ENCODE results near the gene HCN1. TPM values are rescaled to one million over a fixed set of nuclear protein-coding genes. Genes with fewer than 3 reads are reported as not detected.
"Not testable (repeated sequence)": the region's sequence is repeated elsewhere in the genome, so short reads cannot be mapped to it uniquely, and the experiment has no call there.

Gene HCN1
- total RNA-seq, 4 donors from 2014 or later: 0.16 TPM; not detected in 3

DNA sequence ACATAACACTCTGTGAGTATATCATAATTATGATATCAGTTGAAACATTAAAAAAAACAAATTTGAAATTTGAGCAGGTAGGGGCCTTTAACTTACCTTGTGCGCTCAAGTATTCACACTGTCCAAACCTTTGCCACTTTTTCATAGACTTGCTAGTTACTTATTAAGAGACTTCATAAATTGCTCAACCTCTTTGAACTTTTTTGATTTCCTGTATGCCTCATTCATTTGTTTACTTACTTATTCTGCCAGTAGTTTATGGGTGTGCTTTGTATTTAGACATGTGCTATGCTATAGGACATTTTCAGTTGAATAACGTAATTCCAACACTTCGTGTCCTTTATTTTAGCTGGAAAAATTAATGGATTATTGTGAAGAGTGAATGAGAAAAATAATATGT is 204.8 kb downstream of the HCN1 start:
- in situ Hi-C loops (cut with MboI; ENCODE audit: low pct_ligation_motif_present in 1 of 4, low pct_unique_long_range_greater_than_20kb in 1 of 4, low sequenced_read_pairs in 3 of 4): no loop called here
- Histone ChIP-seq H3K27me3 (no peaks in the 10 kb centered on the region), H3K36me3 (no peaks in the 10 kb centered on the region), H3K9me3 (no peaks in the 10 kb centered on the region), H3K27ac (no peak overlapping the region), H3K4me1 (peaks cover 0 to 6% (median 0%) of the 10 kb centered on the region in 4 donors), H3K4me3 (no peak overlapping the region)
- intact Hi-C loops (cut with DNase I; ENCODE audit: low total_unique reads): no loop called here
- DNase-seq: no peak
- 49 to 55% methylated on average over 3 of the region's 3 CpGs for WGBS, 2 donors (ENCODE audit: low coverage in 1 of 2)
- no peak for TF ChIP-seq POLR2A (IDR thresholded peaks at IDR 0.05)
- TF ChIP-seq POLR2AphosphoS5 (IDR thresholded peaks at IDR 0.05): no peak
- TF ChIP-seq EP300 (IDR thresholded peaks at IDR 0.05; ENCODE audit: low read depth): no peak
- TF ChIP-seq, protein P1, sequence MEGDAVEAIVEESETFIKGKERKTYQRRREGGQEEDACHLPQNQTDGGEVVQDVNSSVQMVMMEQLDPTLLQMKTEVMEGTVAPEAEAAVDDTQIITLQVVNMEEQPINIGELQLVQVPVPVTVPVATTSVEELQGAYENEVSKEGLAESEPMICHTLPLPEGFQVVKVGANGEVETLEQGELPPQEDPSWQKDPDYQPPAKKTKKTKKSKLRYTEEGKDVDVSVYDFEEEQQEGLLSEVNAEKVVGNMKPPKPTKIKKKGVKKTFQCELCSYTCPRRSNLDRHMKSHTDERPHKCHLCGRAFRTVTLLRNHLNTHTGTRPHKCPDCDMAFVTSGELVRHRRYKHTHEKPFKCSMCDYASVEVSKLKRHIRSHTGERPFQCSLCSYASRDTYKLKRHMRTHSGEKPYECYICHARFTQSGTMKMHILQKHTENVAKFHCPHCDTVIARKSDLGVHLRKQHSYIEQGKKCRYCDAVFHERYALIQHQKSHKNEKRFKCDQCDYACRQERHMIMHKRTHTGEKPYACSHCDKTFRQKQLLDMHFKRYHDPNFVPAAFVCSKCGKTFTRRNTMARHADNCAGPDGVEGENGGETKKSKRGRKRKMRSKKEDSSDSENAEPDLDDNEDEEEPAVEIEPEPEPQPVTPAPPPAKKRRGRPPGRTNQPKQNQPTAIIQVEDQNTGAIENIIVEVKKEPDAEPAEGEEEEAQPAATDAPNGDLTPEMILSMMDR (IDR thresholded peaks at IDR 0.05): no peak

DNA sequence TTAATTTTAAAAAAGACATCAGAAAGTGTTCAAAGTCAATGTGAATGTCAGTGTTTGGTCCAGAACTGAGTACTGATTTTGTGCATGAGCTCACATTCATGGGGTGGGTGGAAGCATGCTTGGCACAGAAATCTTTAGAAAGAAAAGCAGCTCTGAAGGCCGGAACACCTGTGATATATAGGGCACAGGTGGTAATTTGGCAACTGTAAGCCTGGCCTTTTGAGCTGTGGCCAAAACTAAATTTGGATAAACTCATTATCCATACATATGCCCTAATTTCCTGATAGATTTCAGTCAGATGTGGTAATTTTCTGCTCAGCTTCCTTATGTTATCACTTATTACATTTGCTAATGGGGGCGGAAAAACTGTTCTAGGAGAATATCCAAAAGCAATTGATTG is 211.4 kb downstream of the HCN1 start:
- H3K4me1 ChIP-seq: no peaks in the 10 kb centered on the region
- intact Hi-C loops (cut with DNase I; ENCODE audit: low total_unique reads): no loop called here
- DNase-seq: no peak

DNA sequence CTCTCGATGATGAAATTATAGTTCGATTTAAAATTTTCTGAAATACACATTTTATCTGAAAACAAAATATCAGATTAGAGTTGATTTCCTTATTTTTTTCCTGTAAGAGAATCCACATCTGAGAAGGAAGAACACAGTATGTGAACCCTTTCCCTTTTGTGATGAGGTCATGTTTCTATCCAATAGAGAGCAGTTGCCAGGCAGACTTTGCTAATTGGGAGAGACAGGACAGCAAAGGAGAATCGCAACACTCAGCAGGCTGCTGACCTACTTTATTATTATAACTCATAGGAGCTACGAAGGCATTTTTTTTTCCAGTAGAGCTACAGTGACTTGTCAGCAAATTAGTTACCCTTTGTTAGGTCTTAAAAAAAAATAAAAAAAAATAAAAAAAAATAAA is 242.1 kb downstream of the HCN1 start:
- no peaks in the 10 kb centered on the region for H3K36me3 ChIP-seq
- H3K27ac ChIP-seq: no peak overlapping the region
- intact Hi-C loops (cut with DNase I; ENCODE audit: low total_unique reads) (no loop called here), in situ Hi-C loops (cut with MboI; ENCODE audit: low pct_ligation_motif_present in 1 of 4, low pct_unique_long_range_greater_than_20kb in 1 of 4, low sequenced_read_pairs in 3 of 4) (no loop called here)
- H3K9me3 ChIP-seq: no peaks in the 10 kb centered on the region
- WGBS, 2 donors (ENCODE audit: low coverage in 1 of 2): 47 to 59% methylated on average over 4 of the region's 4 CpGs
- H3K27me3 ChIP-seq: no peaks in the 10 kb centered on the region
- H3K4me1 ChIP-seq: no peaks in the 10 kb centered on the region
- H3K4me3 ChIP-seq: no peak overlapping the region
- DNase-seq: no peak
- TF ChIP-seq, protein P1 (IDR thresholded peaks at IDR 0.05): no peak
- TF ChIP-seq POLR2A (IDR thresholded peaks at IDR 0.05) (no peak), EP300 (IDR thresholded peaks at IDR 0.05; ENCODE audit: low read depth) (no peak), POLR2AphosphoS5 (IDR thresholded peaks at IDR 0.05) (no peak)

More for the DNA sequence above, 211.4 kb downstream of the HCN1 start:
- Histone ChIP-seq H3K27ac (no peak overlapping the region), H3K9me3 (no peaks in the 10 kb centered on the region), H3K36me3 (no peaks in the 10 kb centered on the region), H3K27me3 (no peaks in the 10 kb centered on the region), H3K4me3 (no peak overlapping the region)
- TF ChIP-seq, protein P1 (IDR thresholded peaks at IDR 0.05): no peak
- TF ChIP-seq POLR2A (IDR thresholded peaks at IDR 0.05) (no peak), POLR2AphosphoS5 (IDR thresholded peaks at IDR 0.05) (no peak), EP300 (IDR thresholded peaks at IDR 0.05; ENCODE audit: low read depth) (no peak)
- in situ Hi-C loops (cut with MboI; ENCODE audit: low pct_ligation_motif_present in 1 of 4, low pct_unique_long_range_greater_than_20kb in 1 of 4, low sequenced_read_pairs in 3 of 4): no loop called here
- WGBS, 2 donors (ENCODE audit: low coverage in 1 of 2): 52 to 66% methylated on average over 2 of the region's 2 CpGs

DNA sequence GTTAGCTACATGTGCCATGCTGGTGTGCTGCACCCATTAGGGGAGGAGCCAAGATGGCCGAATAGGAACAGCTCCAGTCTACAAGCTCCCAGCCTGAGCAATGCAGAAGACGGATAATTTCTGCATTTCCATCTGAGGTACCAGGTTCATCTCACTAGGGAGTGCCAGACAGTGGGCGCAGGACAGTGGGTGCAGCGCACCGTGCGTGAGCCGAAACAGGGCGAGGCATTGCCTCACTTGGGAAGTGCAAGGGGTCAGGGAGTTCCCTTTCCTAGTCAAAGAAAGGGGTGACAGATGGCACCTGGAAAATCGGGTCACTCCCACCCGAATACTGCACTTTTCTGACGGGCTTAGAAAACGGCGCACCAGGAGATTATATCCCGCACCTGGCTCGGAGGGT is 251.3 kb downstream of the HCN1 start:
- H3K9me3 ChIP-seq; H3K27ac ChIP-seq; intact Hi-C loops (cut with DNase I; ENCODE audit: low total_unique reads); in situ Hi-C loops (cut with MboI; ENCODE audit: low pct_ligation_motif_present in 1 of 4, low pct_unique_long_range_greater_than_20kb in 1 of 4, low sequenced_read_pairs in 3 of 4); DNase-seq; H3K27me3 ChIP-seq; H3K4me3 ChIP-seq; H3K36me3 ChIP-seq; H3K4me1 ChIP-seq: not testable (repeated sequence)
- 93% methylated on average over 15 of the region's 15 CpGs; no CpG with 5 or more reads in 1 of the 2 donors for WGBS, 2 donors (ENCODE audit: low coverage in 1 of 2)

DNA sequence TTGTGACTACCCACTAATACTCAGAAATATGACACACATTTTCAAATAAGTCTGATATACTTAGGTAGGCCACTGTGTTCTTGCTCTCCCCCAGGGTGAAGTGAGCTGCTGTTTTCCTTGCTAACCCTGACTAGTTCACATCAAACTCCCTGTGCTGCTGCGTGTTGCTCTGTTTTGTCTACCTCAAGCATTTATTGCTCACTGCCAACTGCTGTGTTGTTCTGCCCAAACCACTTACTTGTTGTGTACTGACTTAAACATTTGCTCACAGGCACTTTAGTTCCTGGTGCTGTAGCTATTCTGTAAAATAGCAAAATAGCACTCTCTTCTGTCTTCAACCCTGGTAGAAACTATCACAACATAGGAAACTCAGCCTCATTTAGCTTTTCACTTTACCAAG is 255.7 kb downstream of the HCN1 start:
- 0 to 32% methylated on average over 1 of the region's 1 CpG for WGBS, 2 donors (ENCODE audit: low coverage in 1 of 2)
- no peak for DNase-seq
- TF ChIP-seq EP300 (IDR thresholded peaks at IDR 0.05; ENCODE audit: low read depth): no peak
- no peak for TF ChIP-seq POLR2A (IDR thresholded peaks at IDR 0.05)
- TF ChIP-seq, protein P1 (IDR thresholded peaks at IDR 0.05): no peak
- no peak for TF ChIP-seq POLR2AphosphoS5 (IDR thresholded peaks at IDR 0.05)
- in situ Hi-C loops (cut with MboI; ENCODE audit: low pct_ligation_motif_present in 1 of 4, low pct_unique_long_range_greater_than_20kb in 1 of 4, low sequenced_read_pairs in 3 of 4): no loop called here
- Histone ChIP-seq H3K36me3 (no peaks in the 10 kb centered on the region), H3K4me1 (no peaks in the 10 kb centered on the region), H3K9me3 (no peaks in the 10 kb centered on the region), H3K4me3 (no peak overlapping the region), H3K27me3 (no peaks in the 10 kb centered on the region), H3K27ac (no peak overlapping the region)
- intact Hi-C loops (cut with DNase I; ENCODE audit: low total_unique reads): no loop called here

Data from transverse colon (tissue), 4 donors.